ENCODE measurements around the gene ARHGAP10. TPM values are rescaled to one million over a fixed set of nuclear protein-coding genes. Genes with fewer than 3 reads are reported as not detected.
A peak's percentile ranks its signal among the peaks of the same experiment; 100 is the strongest.

ARHGAP10 gene
- total RNA-seq, 2 experiments from 2014 or later, result 6.3 to 7.1 TPM

- ATAC-seq (no peak), DNase-seq (no peak)
- H3K4me3 Mint-ChIP-seq, result no peak overlapping the region
- POLR2A ChIA-PET, result no interaction called here
- peaks cover 11% of the 10 kb centered on the region for H3K27me3 Mint-ChIP-seq (ENCODE audit: low read depth)
- CTCF ChIA-PET, result interaction anchor here (0.8 to 8.4 kb wide), 3 partner anchors 126 to 155 kb away, joined by 3 to 160 read pairs (median 3); no protein-coding TSS in a partner anchor
- H3K36me3 Mint-ChIP-seq (ENCODE audit: low read depth), result no peaks in the 10 kb centered on the region
- no peaks in the 10 kb centered on the region for H3K9me3 Mint-ChIP-seq (ENCODE audit: insufficient read depth)
- H3K4me1 Mint-ChIP-seq (ENCODE audit: low read depth), result peaks cover 12% of the 10 kb centered on the region
- H3K27ac Mint-ChIP-seq, result no peak overlapping the region
These were observed 21.9 kb upstream of the ARHGAP10 start for GRCh38 chr4:147709999-147710398.

- no peak for DNase-seq
- POLR2A ChIA-PET, result no interaction called here
- Mint-ChIP-seq H3K27ac (no peak overlapping the region), H3K4me3 (no peak overlapping the region), H3K36me3 (ENCODE audit: low read depth) (no peaks in the 10 kb centered on the region), H3K9me3 (ENCODE audit: insufficient read depth) (no peaks in the 10 kb centered on the region), H3K4me1 (ENCODE audit: low read depth) (peaks cover 3% of the 10 kb centered on the region), H3K27me3 (ENCODE audit: low read depth) (peaks cover 18% of the 10 kb centered on the region)
- ATAC-seq, result no peak
- CTCF ChIA-PET, result interaction anchor here (8.4 kb wide), 1 partner anchor 151 kb away, joined by 160 read pairs; no protein-coding TSS in a partner anchor
These were observed 17.1 kb upstream of the ARHGAP10 start for GRCh38 chr4:147714575-147715401.

DNA sequence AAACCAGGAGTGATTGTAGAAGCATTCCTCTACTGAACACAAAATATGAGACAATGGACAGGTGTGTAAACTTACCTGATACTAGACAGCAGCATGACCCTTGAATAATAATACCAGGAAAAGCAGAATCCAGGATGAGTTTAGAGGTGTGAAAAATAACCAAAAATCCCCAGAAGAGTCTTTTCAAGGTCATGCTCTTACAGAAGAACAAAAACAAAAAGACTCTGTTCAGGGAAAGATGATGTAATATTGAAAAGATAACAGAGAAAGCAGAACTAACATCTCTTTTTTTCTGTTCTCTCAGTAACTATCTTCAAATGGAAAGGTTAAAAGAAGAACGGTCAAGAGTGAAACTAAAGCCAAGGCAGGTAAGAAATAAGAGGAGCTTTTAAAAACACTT is 14.0 kb upstream of the ARHGAP10 start:
- ChIA-PET POLR2A (no interaction called here), CTCF (interaction anchor here (1.2 to 1.9 kb wide), 2 partner anchors 10 to 149 kb away, joined by 3 to 17 read pairs; no protein-coding TSS in a partner anchor)
- no peak for ATAC-seq
- no peaks in the 10 kb centered on the region for H3K36me3 Mint-ChIP-seq (ENCODE audit: low read depth)
- DNase-seq, result no peak
- H3K4me3 Mint-ChIP-seq, result no peak overlapping the region
- no peak overlapping the region for H3K27ac Mint-ChIP-seq
- peaks cover 19% of the 10 kb centered on the region for H3K27me3 Mint-ChIP-seq (ENCODE audit: low read depth)
- no peaks in the 10 kb centered on the region for H3K4me1 Mint-ChIP-seq (ENCODE audit: low read depth)
- H3K9me3 Mint-ChIP-seq (ENCODE audit: insufficient read depth), result no peaks in the 10 kb centered on the region

- DNase-seq (no peak), ATAC-seq (no peak)
- Mint-ChIP-seq H3K27ac (no peak overlapping the region), H3K9me3 (ENCODE audit: insufficient read depth) (no peaks in the 10 kb centered on the region), H3K27me3 (ENCODE audit: low read depth) (peaks cover 22% of the 10 kb centered on the region), H3K4me3 (no peak overlapping the region), H3K36me3 (ENCODE audit: low read depth) (no peaks in the 10 kb centered on the region), H3K4me1 (ENCODE audit: low read depth) (no peaks in the 10 kb centered on the region)
- POLR2A ChIA-PET, result no interaction called here
- CTCF ChIA-PET, result interaction anchor here (1.2 to 1.4 kb wide), 2 partner anchors 15 to 143 kb away, joined by 5 read pairs; no protein-coding TSS in a partner anchor
These were observed 8.6 kb upstream of the ARHGAP10 start for GRCh38 chr4:147723326-147723725.

DNA sequence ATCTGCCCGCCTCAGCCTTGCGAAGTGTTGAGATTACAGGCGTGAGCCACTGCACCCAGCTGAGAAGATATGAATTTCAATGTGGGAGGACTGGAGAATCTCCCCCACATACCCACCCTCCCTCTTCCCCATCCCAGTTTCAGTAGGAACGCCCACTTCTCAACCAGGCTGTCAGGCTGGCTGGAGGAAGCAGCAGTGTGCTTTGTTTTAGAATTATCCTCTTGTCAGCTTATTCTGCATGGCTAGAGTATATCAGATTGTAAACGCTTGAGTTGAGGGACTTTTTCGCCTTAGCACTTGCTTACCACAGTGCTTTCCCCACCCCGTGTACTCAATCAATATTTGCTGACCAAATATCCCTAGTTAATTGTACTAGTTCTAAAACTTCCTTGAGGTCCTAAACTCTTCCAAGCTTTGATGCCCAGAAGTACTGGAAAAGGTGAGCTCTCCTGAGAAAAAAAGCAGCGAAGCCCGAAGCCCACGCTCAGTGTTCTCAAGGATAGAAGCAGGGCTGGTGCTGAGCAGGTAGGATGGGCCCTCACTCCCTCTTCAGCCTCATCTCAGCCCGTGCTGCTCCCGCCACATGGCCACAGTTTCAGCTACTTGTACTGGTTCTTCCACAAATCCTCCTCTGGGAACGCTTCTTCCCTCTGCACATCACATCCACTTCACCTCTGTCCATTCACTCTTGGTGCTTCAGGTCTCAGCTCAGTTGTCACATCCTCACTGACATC is 7.3 kb upstream of the ARHGAP10 start:
- H3K36me3 Mint-ChIP-seq (ENCODE audit: low read depth), result no peaks in the 10 kb centered on the region
- DNase-seq, result peak; percentile 14
- no peak overlapping the region for H3K27ac Mint-ChIP-seq
- H3K4me1 Mint-ChIP-seq (ENCODE audit: low read depth), result no peaks in the 10 kb centered on the region
- no peak overlapping the region for H3K4me3 Mint-ChIP-seq
- ATAC-seq, result no peak
- POLR2A ChIA-PET, result no interaction called here
- CTCF ChIA-PET, result interaction anchor here (1.3 to 1.4 kb wide), 2 partner anchors 16 to 142 kb away, joined by 3 to 10 read pairs; no protein-coding TSS in a partner anchor
- H3K9me3 Mint-ChIP-seq (ENCODE audit: insufficient read depth), result no peaks in the 10 kb centered on the region
- H3K27me3 Mint-ChIP-seq (ENCODE audit: low read depth), result peaks cover 28% of the 10 kb centered on the region

- no peak overlapping the region for H3K27ac Mint-ChIP-seq
- ChIA-PET POLR2A (no interaction called here), CTCF (interaction anchor here (1.3 to 4.9 kb wide), 2 partner anchors 17 to 141 kb away, joined by 3 to 35 read pairs; no protein-coding TSS in a partner anchor)
- H3K4me1 Mint-ChIP-seq (ENCODE audit: low read depth), result no peaks in the 10 kb centered on the region
- ATAC-seq, result no peak
- H3K4me3 Mint-ChIP-seq, result no peak overlapping the region
- no peaks in the 10 kb centered on the region for H3K9me3 Mint-ChIP-seq (ENCODE audit: insufficient read depth)
- peaks cover 31% of the 10 kb centered on the region for H3K27me3 Mint-ChIP-seq (ENCODE audit: low read depth)
- no peaks in the 10 kb centered on the region for H3K36me3 Mint-ChIP-seq (ENCODE audit: low read depth)
- DNase-seq, result no peak
These were observed 6.2 kb upstream of the ARHGAP10 start for GRCh38 chr4:147725673-147726072.

DNA sequence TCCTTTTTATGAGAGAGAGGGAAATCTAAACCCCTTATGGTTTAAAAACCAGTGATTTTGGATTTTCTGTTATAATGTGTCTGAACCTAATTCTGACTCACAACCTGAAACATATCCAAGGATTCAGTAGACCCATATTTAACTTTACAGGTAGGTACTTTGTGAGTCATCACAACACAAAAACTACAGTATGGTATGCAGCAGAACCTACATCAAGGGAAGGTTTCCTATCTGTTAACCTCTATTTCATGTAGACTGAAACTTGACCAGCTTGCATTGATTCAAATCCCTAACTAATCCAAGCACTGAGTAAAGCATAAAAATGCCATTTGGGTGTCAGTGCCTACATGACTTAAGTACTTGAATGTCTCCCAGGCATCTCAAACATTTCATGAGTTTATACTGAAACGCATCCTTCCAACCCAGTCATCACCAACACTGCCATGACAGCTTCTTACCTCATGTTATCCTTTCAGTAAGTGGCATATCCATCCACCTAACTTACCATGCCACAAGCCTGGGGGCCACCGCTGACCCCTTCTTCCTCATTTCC is 4.3 kb upstream of the ARHGAP10 start:
- Mint-ChIP-seq H3K4me1 (ENCODE audit: low read depth) (peaks cover 8% of the 10 kb centered on the region), H3K4me3 (no peak overlapping the region), H3K27ac (no peak overlapping the region), H3K27me3 (ENCODE audit: low read depth) (peaks cover 31% of the 10 kb centered on the region), H3K36me3 (ENCODE audit: low read depth) (no peaks in the 10 kb centered on the region), H3K9me3 (ENCODE audit: insufficient read depth) (no peaks in the 10 kb centered on the region)
- ATAC-seq (no peak), DNase-seq (no peak)
- CTCF ChIA-PET, result interaction anchor here (4.9 kb wide), 1 partner anchor 139 kb away, joined by 35 read pairs; no protein-coding TSS in a partner anchor
- POLR2A ChIA-PET, result no interaction called here

DNA sequence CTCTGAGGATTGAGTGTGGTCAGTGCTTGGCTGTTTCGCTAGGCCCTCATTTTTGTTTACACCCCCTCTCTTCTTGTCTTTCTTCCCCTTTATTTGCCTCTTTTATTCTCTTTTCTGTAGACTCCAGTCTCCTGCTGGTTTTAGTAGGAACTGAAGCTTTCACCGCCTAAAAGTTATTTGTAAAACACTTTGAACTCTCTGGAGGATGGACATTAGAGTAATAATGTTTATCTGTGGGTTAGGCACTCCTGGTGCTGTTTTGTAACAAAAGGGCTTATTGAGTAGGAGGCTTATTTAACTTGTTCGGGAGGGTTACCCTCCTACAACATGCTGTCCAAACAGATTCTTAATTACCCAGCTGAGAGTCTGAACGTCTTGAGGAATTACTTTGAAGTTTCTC is 1.6 kb upstream of the ARHGAP10 start:
- ATAC-seq (no peak), DNase-seq (no peak)
- Mint-ChIP-seq H3K27me3 (ENCODE audit: low read depth) (peaks cover 41% of the 10 kb centered on the region), H3K36me3 (ENCODE audit: low read depth) (peaks cover 2% of the 10 kb centered on the region), H3K27ac (no peak overlapping the region), H3K9me3 (ENCODE audit: insufficient read depth) (no peaks in the 10 kb centered on the region), H3K4me3 (no peak overlapping the region), H3K4me1 (ENCODE audit: low read depth) (peaks cover 28% of the 10 kb centered on the region)
- ChIA-PET POLR2A (interaction anchor here (1.3 to 2.9 kb wide), 2 partner anchors 62 to 71 kb away, joined by 3 to 12 read pairs; no protein-coding TSS in a partner anchor), CTCF (interaction anchor here (0.8 to 4.9 kb wide), 3 partner anchors 51 to 136 kb away, joined by 3 to 35 read pairs (median 3); no protein-coding TSS in a partner anchor)

DNA sequence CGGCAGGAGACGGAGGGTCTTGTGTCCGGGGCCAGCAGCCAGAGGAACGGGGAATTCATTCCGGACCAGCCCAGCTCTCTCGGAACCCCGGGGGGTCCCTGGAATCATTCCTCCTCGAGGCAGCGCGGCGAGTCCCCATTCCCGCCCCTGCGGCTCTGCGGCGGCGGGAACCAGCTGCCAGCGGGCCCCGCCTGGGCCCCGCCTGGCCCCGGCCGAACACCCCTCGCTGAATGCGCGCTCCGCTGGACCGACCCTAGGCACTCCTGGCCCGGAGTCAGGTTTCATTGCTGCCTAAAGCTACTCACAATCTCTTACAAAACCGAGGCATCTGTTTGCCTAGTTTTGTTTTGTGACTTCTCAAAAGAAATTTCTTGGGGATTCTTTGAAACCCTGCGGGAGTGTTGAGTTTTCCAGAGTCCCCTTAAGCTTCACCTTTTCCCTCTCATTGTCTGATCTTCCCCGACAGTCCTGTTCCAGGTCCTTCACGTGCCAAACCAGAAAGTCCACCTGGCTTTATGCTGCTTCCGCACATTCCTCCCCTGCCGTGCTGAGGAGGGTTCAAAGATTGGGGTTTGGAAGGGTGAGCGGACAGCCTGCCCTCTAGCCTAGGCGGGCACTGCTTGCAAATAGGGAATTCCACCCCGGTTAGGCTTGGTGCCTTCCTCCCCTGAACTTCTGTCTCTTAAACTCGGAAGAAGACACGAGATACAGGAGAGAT is 789 bp downstream of the ARHGAP10 start:
- H3K36me3 Mint-ChIP-seq (ENCODE audit: low read depth), result peaks cover 2% of the 10 kb centered on the region
- H3K27ac Mint-ChIP-seq, result peak overlapping the region; percentile 66
- peaks cover 40% of the 10 kb centered on the region for H3K27me3 Mint-ChIP-seq (ENCODE audit: low read depth)
- peak overlapping the region; percentile 86 for H3K4me3 Mint-ChIP-seq
- DNase-seq, result no peak
- ChIA-PET POLR2A (interaction anchor here (0.6 to 2.9 kb wide), 7 partner anchors 35 to 116 kb away, joined by 3 to 16 read pairs (median 4); partner anchors contain the start of genes PRMT9 and TMEM184C), CTCF (interaction anchor here (0.7 to 4.3 kb wide), 14 partner anchors 12 to 144 kb away, joined by 3 to 49 read pairs (median 5); partner anchors contain the start of genes PRMT9 and TMEM184C)
- peaks cover 31% of the 10 kb centered on the region for H3K4me1 Mint-ChIP-seq (ENCODE audit: low read depth)
- ATAC-seq, result peak; percentile 45
- no peaks in the 10 kb centered on the region for H3K9me3 Mint-ChIP-seq (ENCODE audit: insufficient read depth)

DNA sequence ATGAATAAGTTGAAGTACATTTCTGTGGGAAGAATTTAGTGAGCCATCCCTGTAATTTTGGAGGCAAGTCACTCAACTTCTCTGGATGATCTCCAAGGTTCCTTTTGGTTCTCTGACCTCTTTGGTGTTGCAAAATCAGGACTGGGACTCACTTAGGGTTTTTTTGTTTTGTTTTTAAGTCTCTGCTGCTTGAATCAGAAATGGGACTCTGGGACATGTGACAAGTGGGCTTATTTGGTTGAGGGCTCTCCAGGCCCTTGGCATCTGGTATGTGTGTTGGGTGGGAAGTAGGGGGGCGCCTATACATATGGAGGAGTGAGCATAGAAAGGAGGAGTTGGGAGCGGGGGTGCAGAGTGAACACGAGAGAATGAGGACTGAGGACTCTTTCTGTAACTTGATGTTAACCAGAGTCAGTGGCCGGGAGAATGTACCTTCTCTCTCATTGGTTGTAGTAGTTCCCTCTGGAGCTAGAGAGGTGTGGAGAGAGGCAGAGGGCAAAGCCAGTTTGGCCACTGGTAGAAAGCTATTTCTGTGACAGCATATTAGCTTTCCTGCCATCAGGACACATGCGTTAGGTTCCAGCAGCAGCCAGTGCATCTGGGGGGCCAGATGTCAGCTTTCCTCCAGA is 1.9 kb downstream of the ARHGAP10 start:
- H3K4me3 Mint-ChIP-seq, result peak overlapping the region; percentile 86
- H3K36me3 Mint-ChIP-seq (ENCODE audit: low read depth), result peaks cover 2% of the 10 kb centered on the region
- DNase-seq (no peak), ATAC-seq (no peak)
- H3K27ac Mint-ChIP-seq, result no peak overlapping the region
- ChIA-PET CTCF (interaction anchor here (1.8 to 4.3 kb wide), 2 partner anchors 129 to 133 kb away, joined by 5 to 49 read pairs; no protein-coding TSS in a partner anchor), POLR2A (no interaction called here)
- no peaks in the 10 kb centered on the region for H3K9me3 Mint-ChIP-seq (ENCODE audit: insufficient read depth)
- peaks cover 31% of the 10 kb centered on the region for H3K4me1 Mint-ChIP-seq (ENCODE audit: low read depth)
- peaks cover 30% of the 10 kb centered on the region for H3K27me3 Mint-ChIP-seq (ENCODE audit: low read depth)

All from activated CD8-positive, alpha-beta T cell treated with anti-CD3 and anti-CD28 coated beads, Interleukin-2, amount 10 ng/mL, durations not matched to agents 7 days and 5 days (primary cell).